ENCODE measurements around the gene GRIK4.

DNA sequence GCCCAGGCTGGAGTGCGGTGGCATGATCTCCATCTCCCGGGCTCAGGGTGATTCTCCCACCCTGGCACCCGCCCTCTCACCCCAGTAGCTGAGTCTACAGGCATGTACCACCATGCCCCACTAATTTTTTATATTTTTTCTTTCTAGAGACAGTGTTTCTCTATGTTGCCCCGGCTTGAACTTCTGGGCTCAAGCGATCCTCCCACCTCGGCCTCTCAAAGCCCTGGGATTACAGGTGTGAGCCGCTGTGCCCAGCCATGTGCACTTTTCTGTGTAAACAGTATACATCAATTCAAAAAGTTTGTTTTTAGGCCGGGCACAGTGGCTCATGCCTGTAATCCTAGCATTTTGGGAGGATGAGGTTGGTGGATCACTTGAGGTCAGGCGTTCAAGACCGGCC lies 14.7 kb downstream of the GRIK4 start:
- no peak for TF ChIP-seq STAT6 (CRISPR knock-in tag; conservative IDR thresholded peaks at IDR 0.05; ENCODE audit: low read depth)
- TF ChIP-seq ETV6 (CRISPR knock-in tag; IDR thresholded peaks at IDR 0.05): no peak
- TF ChIP-seq, protein P1, sequence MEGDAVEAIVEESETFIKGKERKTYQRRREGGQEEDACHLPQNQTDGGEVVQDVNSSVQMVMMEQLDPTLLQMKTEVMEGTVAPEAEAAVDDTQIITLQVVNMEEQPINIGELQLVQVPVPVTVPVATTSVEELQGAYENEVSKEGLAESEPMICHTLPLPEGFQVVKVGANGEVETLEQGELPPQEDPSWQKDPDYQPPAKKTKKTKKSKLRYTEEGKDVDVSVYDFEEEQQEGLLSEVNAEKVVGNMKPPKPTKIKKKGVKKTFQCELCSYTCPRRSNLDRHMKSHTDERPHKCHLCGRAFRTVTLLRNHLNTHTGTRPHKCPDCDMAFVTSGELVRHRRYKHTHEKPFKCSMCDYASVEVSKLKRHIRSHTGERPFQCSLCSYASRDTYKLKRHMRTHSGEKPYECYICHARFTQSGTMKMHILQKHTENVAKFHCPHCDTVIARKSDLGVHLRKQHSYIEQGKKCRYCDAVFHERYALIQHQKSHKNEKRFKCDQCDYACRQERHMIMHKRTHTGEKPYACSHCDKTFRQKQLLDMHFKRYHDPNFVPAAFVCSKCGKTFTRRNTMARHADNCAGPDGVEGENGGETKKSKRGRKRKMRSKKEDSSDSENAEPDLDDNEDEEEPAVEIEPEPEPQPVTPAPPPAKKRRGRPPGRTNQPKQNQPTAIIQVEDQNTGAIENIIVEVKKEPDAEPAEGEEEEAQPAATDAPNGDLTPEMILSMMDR (IDR thresholded peaks at IDR 0.05): no peak

All from WTC11 (cell line).